ENCODE measurements around the gene LIN37. TPM values are rescaled to one million over a fixed set of nuclear protein-coding genes. Genes with fewer than 3 reads are reported as not detected.

LIN37 gene
- total and polyA plus RNA-seq, 9 of the 15 experiments (the other 6 are each of a cell fraction or from before 2014, with no cell fraction given): 1.2 to 12.5 (median 8.6) TPM

- TF ChIP-seq, protein P1, sequence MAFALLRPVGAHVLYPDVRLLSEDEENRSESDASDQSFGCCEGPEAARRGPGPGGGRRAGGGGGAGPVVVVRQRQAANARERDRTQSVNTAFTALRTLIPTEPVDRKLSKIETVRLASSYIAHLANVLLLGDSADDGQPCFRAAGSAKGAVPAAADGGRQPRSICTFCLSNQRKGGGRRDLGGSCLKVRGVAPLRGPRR (CRISPR knock-in tag; IDR thresholded peaks at IDR 0.05): no peak
These were observed 7.8 kb upstream of the LIN37 start (continued) for GRCh38 chr19:35740423-35741202.

GRCh38 chr19:35741203-35741515 lies 7.2 kb upstream of the LIN37 start:
- H3K4me3 ChIP-seq: peak overlapping the region; percentile 65
- peak overlapping the region; percentile 94 for H3K4me2 ChIP-seq (ENCODE audit: insufficient read depth, low read length)
- POLR2A ChIA-PET: interaction anchor here (0.6 to 2.7 kb wide), 4 partner anchors 13 to 98 kb away, joined by 3 to 19 read pairs (median 11); no protein-coding TSS in a partner anchor
- H3K79me2 ChIP-seq (ENCODE audit: control insufficient read depth, insufficient read depth, low read length): peaks cover 6% of the 10 kb centered on the region
- H3K9me1 ChIP-seq (ENCODE audit: control insufficient read depth, insufficient read depth, low read length): no peaks in the 10 kb centered on the region
- in situ Hi-C loops (cut with MboI) (no loop called here), intact Hi-C loops (cut with micrococcal nuclease) (loop anchor here (10.0 kb wide), 1 partner anchor 96 kb away; the partner anchor contains the start of genes COX6B1 and ETV2)
- H3K27me3 ChIP-seq (ENCODE audit: control insufficient read depth in 2 of 2, insufficient read depth in 2 of 2, low read length in 2 of 2): no peaks in the 10 kb centered on the region
- H4K20me1 ChIP-seq (replicated peaks; ENCODE audit: control insufficient read depth, insufficient read depth, low read length): no peaks in the 10 kb centered on the region
- H3K9me3 ChIP-seq (replicated peaks; ENCODE audit: control insufficient read depth, insufficient read depth, low read depth, low read length): no peaks in the 10 kb centered on the region
- H3K36me3 ChIP-seq (ENCODE audit: control insufficient read depth, insufficient read depth, low read length): peaks cover 50% of the 10 kb centered on the region; the same call in 2 of the 3 replicates
- no peak for DNase-seq (ENCODE audit: extremely low read depth in 1 of 4, low spot score in 3 of 4)
- peak overlapping the region; percentile 85 for H3K27ac ChIP-seq (ENCODE audit: extremely low read depth, low read depth, low read length)
- H3K9ac ChIP-seq (ENCODE audit: insufficient read depth in 1 of 2, low read depth in 2 of 2, low read length in 2 of 2): peak overlapping the region; percentile 63 to 87
- CTCF ChIA-PET (ENCODE audit: low intra/inter-chr PET ratio): interaction anchor here (1.2 kb wide), 1 partner anchor 48 kb away, joined by 7 read pairs; no protein-coding TSS in a partner anchor
- peaks cover 24 to 53% of the 10 kb centered on the region in 2 experiments; a peak in 4 of 5 replicates for H3K4me1 ChIP-seq (replicated peaks in 1 of 2; ENCODE audit: control insufficient read depth in 2 of 2, insufficient read depth in 2 of 2, low read length in 2 of 2)
- no TSS peak for BruUV-seq (replicated peaks)
- no peak for FAIRE-seq
- H2AFZ ChIP-seq (ENCODE audit: low read depth, low read length): peak overlapping the region; percentile 98
- WGBS (ENCODE audit: insufficient coverage, low coverage, missing lambda C conversion rate): 2% methylated on average over 9 of the region's 12 CpGs
- peak; percentile 1; the same call in 2 of the 3 replicates for ATAC-seq
- TF ChIP-seq NCOR1 (IDR thresholded peaks at IDR 0.05) (peak; percentile 52; the same call in 1 of the 2 replicates), ZFX (CRISPR knock-in tag; IDR thresholded peaks at IDR 0.05) (0 out of 2 replicates have a peak, but pooled peaks have one; percentile 28), ZNF395 (CRISPR knock-in tag; IDR thresholded peaks at IDR 0.05) (0 out of 2 replicates have a peak, but pooled peaks have one; percentile 59), XRCC4 (IDR thresholded peaks at IDR 0.05; ENCODE audit: extremely low read depth, insufficient read depth, insufficient read length) (no peak), BRD9 (IDR thresholded peaks at IDR 0.05; ENCODE audit: low read depth, partially characterized antibody) (peak; percentile 6), POLR2B (IDR thresholded peaks at IDR 0.05; ENCODE audit: low read depth, partially characterized antibody) (no peak), SNRNP70 (optimal IDR thresholded peaks at IDR 0.05; ENCODE audit: low read depth, low read length) (no peak), SNIP1 (IDR thresholded peaks at IDR 0.05; ENCODE audit: low read depth) (no peak), NFIC (IDR thresholded peaks at IDR 0.05) (no peak), CBFA2T2 (conservative IDR thresholded peaks at IDR 0.05) (peak; percentile 46), PKNOX1 (IDR thresholded peaks at IDR 0.05) (no peak), ZSCAN32 (CRISPR knock-in tag; IDR thresholded peaks at IDR 0.05) (no peak), TAL1 (IDR thresholded peaks at IDR 0.05) (peak; percentile 1; the same call in 1 of the 2 replicates), ARNT (IDR thresholded peaks at IDR 0.05) (no peak), TEAD4 (IDR thresholded peaks at IDR 0.05; ENCODE audit: low read length) (peak; percentile 41; the same call in 1 of the 2 replicates), TEAD4 (CRISPR knock-in tag; IDR thresholded peaks at IDR 0.05; ENCODE audit: borderline replicate concordance) (no peak)
- TF ChIP-seq, protein P1 (CRISPR knock-in tag; IDR thresholded peaks at IDR 0.05): no peak

Measured in K562 (cell line).